HG03460 (cell line): ENCODE data around the gene TNPO2.

ENCODE experiments used
- ATAC-seq: cut with Tn5 transposase; IDR thresholded peaks from one replicate; pipeline ENCODE4 v1.9.1; 2021; ENCODE audit not compliant: unreplicated experiment

TNPO2 gene

GRCh38 chr19:12723641-12724426, at the start of gene TNPO2:
TSS of gene TNPO2 (minus strand) at chr19:12723932. CDS start at chr19:12720977, 2,955 bp downstream.
- ATAC-seq, result no peak

GRCh38 chr19:12772323-12772722, 48.6 kb upstream of the TNPO2 start:
- ATAC-seq, result no peak

GRCh38 chr19:12770922-12771321, 47.2 kb upstream of the TNPO2 start:
- ATAC-seq, result no peak

- no peak for ATAC-seq
Measured at GRCh38 chr19:12769689-12770088, 46.0 kb upstream of the TNPO2 start.

- ATAC-seq, result no peak
Measured at GRCh38 chr19:12767666-12768065, 43.9 kb upstream of the TNPO2 start.

- no peak for ATAC-seq
Measured at GRCh38 chr19:12767150-12767549, 43.4 kb upstream of the TNPO2 start.

GRCh38 chr19:12766051-12766521, 42.4 kb upstream of the TNPO2 start:
- no peak for ATAC-seq

- no peak for ATAC-seq
Measured at GRCh38 chr19:12764698-12765097, 41.0 kb upstream of the TNPO2 start.

- no peak for ATAC-seq
Measured at GRCh38 chr19:12763100-12763499, 39.4 kb upstream of the TNPO2 start.

- ATAC-seq, result no peak
Measured at GRCh38 chr19:12759686-12760085, 36.0 kb upstream of the TNPO2 start.

GRCh38 chr19:12757544-12758274, 34.0 kb upstream of the TNPO2 start:
- no peak for ATAC-seq

- no peak for ATAC-seq
Measured at GRCh38 chr19:12756150-12756883, 32.6 kb upstream of the TNPO2 start.

- ATAC-seq, result no peak
Measured at GRCh38 chr19:12754465-12755196, 30.9 kb upstream of the TNPO2 start.

- ATAC-seq, result no peak
Measured at GRCh38 chr19:12752056-12752781, 28.5 kb upstream of the TNPO2 start.

- no peak for ATAC-seq
Measured at GRCh38 chr19:12751635-12752034, 27.9 kb upstream of the TNPO2 start, which contains the start of gene BEST2. TSS of gene BEST2 (plus strand) at chr19:12751791. CDS start at chr19:12752593, 802 bp downstream.

GRCh38 chr19:12750851-12751250, 27.1 kb upstream of the TNPO2 start:
- ATAC-seq, result no peak

GRCh38 chr19:12749938-12750521, 26.3 kb upstream of the TNPO2 start:
- ATAC-seq, result no peak

- no peak for ATAC-seq
Measured at GRCh38 chr19:12748489-12748888, 24.8 kb upstream of the TNPO2 start.

- ATAC-seq, result no peak
Measured at GRCh38 chr19:12745166-12745897, 21.6 kb upstream of the TNPO2 start.
